RWPE2 (cell line): ENCODE results near the gene UPF1.

Experiments
- ATAC-seq: fragments of 200-7000 bp; cut with Tn5 transposase; 3 replicates; pipeline ENCODE4 v1.9.1; 2021; ENCODE audit warnings: low read depth
- DNase-seq: peaks from one replicate; pipeline ENCODE4 v3.0.0-alpha.2; 2020; ENCODE audit warnings: low spot score
- H3K27ac ChIP-seq: fragments of 450-650 bp; 2 replicates; pipeline ENCODE4 v1.5.1; 2017; ENCODE audit warnings: mild to moderate bottlenecking; ENCODE audit not compliant: poor library complexity, severe bottlenecking
- H3K27me3 ChIP-seq: fragments of 250-450 bp; sonication (Bioruptor Pico); 2 replicates; pipeline ENCODE4 v1.5.1; 2021; ENCODE audit warnings: mild to moderate bottlenecking, moderate library complexity; ENCODE audit not compliant: insufficient read depth, poor library complexity, severe bottlenecking
- H3K36me3 ChIP-seq: fragments of 250-450 bp; sonication (Bioruptor Pico); 2 replicates; pipeline ENCODE4 v1.5.1; 2020; ENCODE audit warnings: low read depth, mild to moderate bottlenecking, moderate library complexity
- H3K4me1 ChIP-seq: fragments of 250-450 bp; sonication (Bioruptor Pico); 2 replicates; pipeline ENCODE4 v1.5.1; 2021; ENCODE audit warnings: mild to moderate bottlenecking, moderate library complexity; ENCODE audit not compliant: insufficient read depth, poor library complexity, severe bottlenecking
- H3K4me3 ChIP-seq: fragments of 250-450 bp; sonication (Bioruptor Pico); 2 replicates; pipeline ENCODE4 v1.5.1; 2021; ENCODE audit warnings: mild to moderate bottlenecking, moderate library complexity; ENCODE audit not compliant: severe bottlenecking
- H3K9me3 ChIP-seq: fragments of 250-450 bp; sonication (Bioruptor Pico); 2 replicates; pipeline ENCODE4 v1.5.1; 2021; ENCODE audit warnings: mild to moderate bottlenecking, moderate library complexity; ENCODE audit not compliant: severe bottlenecking
- CTCF ChIP-seq: fragments of 450-650 bp; IDR thresholded peaks from one replicate; pipeline ENCODE4 v1.5.1; 2017; ENCODE audit warnings: mild to moderate bottlenecking, moderate library complexity; ENCODE audit not compliant: poor library complexity, severe bottlenecking

The UPF1 gene

GRCh38 chr19:18843960-18844359, 12.2 kb downstream of the UPF1 start:
- H3K9me3 ChIP-seq = no peaks in the 10 kb centered on the region
- TF ChIP-seq CTCF = no peak
- no peak overlapping the region for H3K4me3 ChIP-seq
- no peak overlapping the region for H3K27ac ChIP-seq
- peaks cover 27% of the 10 kb centered on the region for H3K36me3 ChIP-seq
- no peaks in the 10 kb centered on the region for H3K27me3 ChIP-seq
- ATAC-seq = no peak
- no peak for DNase-seq
- peaks cover 6% of the 10 kb centered on the region for H3K4me1 ChIP-seq

GRCh38 chr19:18844806-18845329, 13.1 kb downstream of the UPF1 start:
- ATAC-seq = no peak
- Histone ChIP-seq H3K27ac (no peak overlapping the region), H3K4me1 (peaks cover 13% of the 10 kb centered on the region), H3K4me3 (no peak overlapping the region), H3K36me3 (peaks cover 31% of the 10 kb centered on the region), H3K27me3 (no peaks in the 10 kb centered on the region), H3K9me3 (no peaks in the 10 kb centered on the region)
- no peak for TF ChIP-seq CTCF
- no peak for DNase-seq

GRCh38 chr19:18845961-18846360, 14.2 kb downstream of the UPF1 start:
- DNase-seq (peak; percentile 50), ATAC-seq (no peak)
- Histone ChIP-seq H3K36me3 (peaks cover 41% of the 10 kb centered on the region), H3K27ac (no peak overlapping the region), H3K9me3 (no peaks in the 10 kb centered on the region), H3K4me3 (no peak overlapping the region), H3K27me3 (no peaks in the 10 kb centered on the region), H3K4me1 (peaks cover 19% of the 10 kb centered on the region)
- TF ChIP-seq CTCF = no peak

GRCh38 chr19:18846862-18847548, 15.2 kb downstream of the UPF1 start:
- no peak overlapping the region for H3K4me3 ChIP-seq
- peak; percentile 88 for TF ChIP-seq CTCF
- H3K9me3 ChIP-seq = no peaks in the 10 kb centered on the region
- H3K27ac ChIP-seq = no peak overlapping the region
- H3K36me3 ChIP-seq = peaks cover 52% of the 10 kb centered on the region
- no peaks in the 10 kb centered on the region for H3K27me3 ChIP-seq
- ATAC-seq (peak; percentile 88), DNase-seq (no peak)
- H3K4me1 ChIP-seq = peaks cover 19% of the 10 kb centered on the region
